ENCODE measurements around the gene LRRTM1. TPM values are rescaled to one million over a fixed set of nuclear protein-coding genes. Genes with fewer than 3 reads are reported as not detected.

LRRTM1 gene
- polyA plus RNA-seq, 1 donor from 2014 or later, result 0.61 TPM

GRCh38 chr2:80302314-80303005 lies 2.1 kb downstream of the LRRTM1 start:
- no peak overlapping the region for H3K27ac ChIP-seq (ENCODE audit: low read length)
- H3K4me3 ChIP-seq (ENCODE audit: low read length), result peak overlapping the region; percentile 75
- TF ChIP-seq MXI1 (conservative IDR thresholded peaks at IDR 0.05; ENCODE audit: poor library complexity, severe bottlenecking) (no peak), EP300 (conservative IDR thresholded peaks at IDR 0.05; ENCODE audit: poor library complexity, severe bottlenecking) (no peak), RAD21 (conservative IDR thresholded peaks at IDR 0.05) (no peak), SMC3 (conservative IDR thresholded peaks at IDR 0.05; ENCODE audit: poor library complexity) (no peak)
- TF ChIP-seq, protein P1, sequence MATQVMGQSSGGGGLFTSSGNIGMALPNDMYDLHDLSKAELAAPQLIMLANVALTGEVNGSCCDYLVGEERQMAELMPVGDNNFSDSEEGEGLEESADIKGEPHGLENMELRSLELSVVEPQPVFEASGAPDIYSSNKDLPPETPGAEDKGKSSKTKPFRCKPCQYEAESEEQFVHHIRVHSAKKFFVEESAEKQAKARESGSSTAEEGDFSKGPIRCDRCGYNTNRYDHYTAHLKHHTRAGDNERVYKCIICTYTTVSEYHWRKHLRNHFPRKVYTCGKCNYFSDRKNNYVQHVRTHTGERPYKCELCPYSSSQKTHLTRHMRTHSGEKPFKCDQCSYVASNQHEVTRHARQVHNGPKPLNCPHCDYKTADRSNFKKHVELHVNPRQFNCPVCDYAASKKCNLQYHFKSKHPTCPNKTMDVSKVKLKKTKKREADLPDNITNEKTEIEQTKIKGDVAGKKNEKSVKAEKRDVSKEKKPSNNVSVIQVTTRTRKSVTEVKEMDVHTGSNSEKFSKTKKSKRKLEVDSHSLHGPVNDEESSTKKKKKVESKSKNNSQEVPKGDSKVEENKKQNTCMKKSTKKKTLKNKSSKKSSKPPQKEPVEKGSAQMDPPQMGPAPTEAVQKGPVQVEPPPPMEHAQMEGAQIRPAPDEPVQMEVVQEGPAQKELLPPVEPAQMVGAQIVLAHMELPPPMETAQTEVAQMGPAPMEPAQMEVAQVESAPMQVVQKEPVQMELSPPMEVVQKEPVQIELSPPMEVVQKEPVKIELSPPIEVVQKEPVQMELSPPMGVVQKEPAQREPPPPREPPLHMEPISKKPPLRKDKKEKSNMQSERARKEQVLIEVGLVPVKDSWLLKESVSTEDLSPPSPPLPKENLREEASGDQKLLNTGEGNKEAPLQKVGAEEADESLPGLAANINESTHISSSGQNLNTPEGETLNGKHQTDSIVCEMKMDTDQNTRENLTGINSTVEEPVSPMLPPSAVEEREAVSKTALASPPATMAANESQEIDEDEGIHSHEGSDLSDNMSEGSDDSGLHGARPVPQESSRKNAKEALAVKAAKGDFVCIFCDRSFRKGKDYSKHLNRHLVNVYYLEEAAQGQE (IDR thresholded peaks at IDR 0.05; ENCODE audit: borderline replicate concordance), result no peak
- no peaks in the 10 kb centered on the region for H3K9me2 ChIP-seq (ENCODE audit: insufficient read depth, low read length)
- no peaks in the 10 kb centered on the region for H3K9me3 ChIP-seq (ENCODE audit: low read length)
- no peak overlapping the region for H2AFZ ChIP-seq (ENCODE audit: low read depth, low read length)
- peaks cover 47% of the 10 kb centered on the region for H3K27me3 ChIP-seq (ENCODE audit: insufficient read depth, low read depth, low read length)
- no peaks in the 10 kb centered on the region for H3K36me3 ChIP-seq (ENCODE audit: insufficient read depth, low read length)
- H3K4me2 ChIP-seq (ENCODE audit: low read length), result peak overlapping the region; percentile 42
- no peaks in the 10 kb centered on the region for H3K79me2 ChIP-seq (replicated peaks; ENCODE audit: insufficient read depth, low read length)
- no peak overlapping the region for H3K9ac ChIP-seq (ENCODE audit: low read length)
- H4K20me1 ChIP-seq (ENCODE audit: insufficient read depth), result no peaks in the 10 kb centered on the region
- H3F3A ChIP-seq (ENCODE audit: insufficient read depth, low read length, poor library complexity, severe bottlenecking), result no peaks in the 10 kb centered on the region

GRCh38 chr2:80302001-80302313 lies 2.6 kb downstream of the LRRTM1 start:
- Histone ChIP-seq H3K9me2 (ENCODE audit: insufficient read depth, low read length) (no peaks in the 10 kb centered on the region), H3K9me3 (ENCODE audit: low read length) (no peaks in the 10 kb centered on the region), H2AFZ (ENCODE audit: low read depth, low read length) (no peak overlapping the region), H3K27me3 (ENCODE audit: insufficient read depth, low read depth, low read length) (peaks cover 47% of the 10 kb centered on the region), H3K36me3 (ENCODE audit: insufficient read depth, low read length) (no peaks in the 10 kb centered on the region), H3K4me2 (ENCODE audit: low read length) (no peak overlapping the region), H4K20me1 (ENCODE audit: insufficient read depth) (no peaks in the 10 kb centered on the region), H3K9ac (ENCODE audit: low read length) (no peak overlapping the region), H3K4me3 (ENCODE audit: low read length) (peak overlapping the region; percentile 75), H3K27ac (ENCODE audit: low read length) (no peak overlapping the region), H3K79me2 (replicated peaks; ENCODE audit: insufficient read depth, low read length) (no peaks in the 10 kb centered on the region), H3F3A (ENCODE audit: insufficient read depth, low read length, poor library complexity, severe bottlenecking) (no peaks in the 10 kb centered on the region)
- TF ChIP-seq, protein P1 (IDR thresholded peaks at IDR 0.05; ENCODE audit: borderline replicate concordance), result no peak
- TF ChIP-seq RAD21 (conservative IDR thresholded peaks at IDR 0.05) (no peak), EZH2 (IDR thresholded peaks at IDR 0.05; ENCODE audit: borderline replicate concordance, insufficient read depth, low read length, poor library complexity, severe bottlenecking) (no peak), TAF1 (IDR thresholded peaks at IDR 0.05; ENCODE audit: low read depth) (no peak), MXI1 (conservative IDR thresholded peaks at IDR 0.05; ENCODE audit: poor library complexity, severe bottlenecking) (no peak), CTCF (IDR thresholded peaks at IDR 0.05; ENCODE audit: poor library complexity, severe bottlenecking) (no peak), SMC3 (conservative IDR thresholded peaks at IDR 0.05; ENCODE audit: poor library complexity) (no peak), POLR2AphosphoS5 (IDR thresholded peaks at IDR 0.05) (no peak), EP300 (conservative IDR thresholded peaks at IDR 0.05; ENCODE audit: poor library complexity, severe bottlenecking) (no peak)
